ENCODE results near the gene USP6NL. TPM values are rescaled to one million over a fixed set of nuclear protein-coding genes. Genes with fewer than 3 reads are reported as not detected.
A peak's percentile ranks its signal among the peaks of the same experiment; 100 is the strongest.

USP6NL gene
- total RNA-seq, 1 experiment from 2014 or later: 27.5 TPM

- Mint-ChIP-seq H3K4me3 (ENCODE audit: low read depth, unreplicated experiment) (no peak overlapping the region), H3K27ac (ENCODE audit: unreplicated experiment) (no peak overlapping the region), H3K9me3 (ENCODE audit: low read depth, unreplicated experiment) (no peaks in the 10 kb centered on the region), H3K36me3 (ENCODE audit: insufficient read depth, unreplicated experiment) (no peaks in the 10 kb centered on the region), H3K4me1 (ENCODE audit: low read depth, unreplicated experiment) (peaks cover 34% of the 10 kb centered on the region), H3K27me3 (ENCODE audit: unreplicated experiment) (no peaks in the 10 kb centered on the region)
- intact Hi-C loops (cut with micrococcal nuclease; ENCODE audit: unreplicated experiment): loop anchor here (1.0 kb wide), 1 partner anchor 22 kb away; the partner anchor contains the start of gene USP6NL
- no peak for TF ChIP-seq CTCF (IDR thresholded peaks at IDR 0.05; ENCODE audit: unreplicated experiment)
- DNase-seq: no peak
- CTCF ChIA-PET: interaction anchor here (0.5 kb wide), 1 partner anchor 234 kb away, joined by 4 read pairs; the partner anchor contains the start of gene PROSER2
- no TSS peak for BruUV-seq (replicated peaks)
Measured at GRCh38 chr10:11588873-11589574, 22.4 kb downstream of the USP6NL start.

GRCh38 chr10:11587722-11588259 is 23.7 kb downstream of the USP6NL start:
- H3K4me3 Mint-ChIP-seq (ENCODE audit: low read depth, unreplicated experiment): no peak overlapping the region
- CTCF ChIA-PET: interaction anchor here (1.2 kb wide), 1 partner anchor 27 kb away, joined by 3 read pairs; no protein-coding TSS in a partner anchor
- peak; percentile 62 for DNase-seq
- intact Hi-C loops (cut with micrococcal nuclease; ENCODE audit: unreplicated experiment): loop anchor here (1.0 kb wide), 1 partner anchor 24 kb away; the partner anchor contains the start of gene USP6NL
- no TSS peak for BruUV-seq (replicated peaks)
- no peak for TF ChIP-seq CTCF (IDR thresholded peaks at IDR 0.05; ENCODE audit: unreplicated experiment)
- peak overlapping the region; percentile 80 for H3K27ac Mint-ChIP-seq (ENCODE audit: unreplicated experiment)
- H3K27me3 Mint-ChIP-seq (ENCODE audit: unreplicated experiment): no peaks in the 10 kb centered on the region
- H3K4me1 Mint-ChIP-seq (ENCODE audit: low read depth, unreplicated experiment): peaks cover 34% of the 10 kb centered on the region
- H3K36me3 Mint-ChIP-seq (ENCODE audit: insufficient read depth, unreplicated experiment): no peaks in the 10 kb centered on the region
- H3K9me3 Mint-ChIP-seq (ENCODE audit: low read depth, unreplicated experiment): no peaks in the 10 kb centered on the region

GRCh38 chr10:11586170-11586569 is 25.3 kb downstream of the USP6NL start:
- Mint-ChIP-seq H3K4me1 (ENCODE audit: low read depth, unreplicated experiment) (peaks cover 34% of the 10 kb centered on the region), H3K27me3 (ENCODE audit: unreplicated experiment) (no peaks in the 10 kb centered on the region), H3K27ac (ENCODE audit: unreplicated experiment) (no peak overlapping the region), H3K9me3 (ENCODE audit: low read depth, unreplicated experiment) (no peaks in the 10 kb centered on the region), H3K36me3 (ENCODE audit: insufficient read depth, unreplicated experiment) (no peaks in the 10 kb centered on the region), H3K4me3 (ENCODE audit: low read depth, unreplicated experiment) (no peak overlapping the region)
- DNase-seq: no peak
- intact Hi-C loops (cut with micrococcal nuclease; ENCODE audit: unreplicated experiment): no loop called here
- CTCF ChIA-PET: no interaction called here
- no TSS peak for BruUV-seq (replicated peaks)
- no peak for TF ChIP-seq CTCF (IDR thresholded peaks at IDR 0.05; ENCODE audit: unreplicated experiment)

GRCh38 chr10:11581213-11581612 is 30.2 kb downstream of the USP6NL start:
- no TSS peak for BruUV-seq (replicated peaks)
- peaks cover 19% of the 10 kb centered on the region for H3K4me1 Mint-ChIP-seq (ENCODE audit: low read depth, unreplicated experiment)
- intact Hi-C loops (cut with micrococcal nuclease; ENCODE audit: unreplicated experiment): no loop called here
- no peaks in the 10 kb centered on the region for H3K27me3 Mint-ChIP-seq (ENCODE audit: unreplicated experiment)
- no peak overlapping the region for H3K4me3 Mint-ChIP-seq (ENCODE audit: low read depth, unreplicated experiment)
- DNase-seq: no peak
- no peak overlapping the region for H3K27ac Mint-ChIP-seq (ENCODE audit: unreplicated experiment)
- CTCF ChIA-PET: no interaction called here
- H3K36me3 Mint-ChIP-seq (ENCODE audit: insufficient read depth, unreplicated experiment): no peaks in the 10 kb centered on the region
- no peaks in the 10 kb centered on the region for H3K9me3 Mint-ChIP-seq (ENCODE audit: low read depth, unreplicated experiment)
- TF ChIP-seq CTCF (IDR thresholded peaks at IDR 0.05; ENCODE audit: unreplicated experiment): no peak

Data from Calu3 (cell line).